ENCODE measurements around the gene SCYL1. TPM values are rescaled to one million over a fixed set of nuclear protein-coding genes. Genes with fewer than 3 reads are reported as not detected.

The SCYL1 gene
- total and polyA plus RNA-seq, 12 donors = 47.4 to 130 (median 56.7) TPM

DNA sequence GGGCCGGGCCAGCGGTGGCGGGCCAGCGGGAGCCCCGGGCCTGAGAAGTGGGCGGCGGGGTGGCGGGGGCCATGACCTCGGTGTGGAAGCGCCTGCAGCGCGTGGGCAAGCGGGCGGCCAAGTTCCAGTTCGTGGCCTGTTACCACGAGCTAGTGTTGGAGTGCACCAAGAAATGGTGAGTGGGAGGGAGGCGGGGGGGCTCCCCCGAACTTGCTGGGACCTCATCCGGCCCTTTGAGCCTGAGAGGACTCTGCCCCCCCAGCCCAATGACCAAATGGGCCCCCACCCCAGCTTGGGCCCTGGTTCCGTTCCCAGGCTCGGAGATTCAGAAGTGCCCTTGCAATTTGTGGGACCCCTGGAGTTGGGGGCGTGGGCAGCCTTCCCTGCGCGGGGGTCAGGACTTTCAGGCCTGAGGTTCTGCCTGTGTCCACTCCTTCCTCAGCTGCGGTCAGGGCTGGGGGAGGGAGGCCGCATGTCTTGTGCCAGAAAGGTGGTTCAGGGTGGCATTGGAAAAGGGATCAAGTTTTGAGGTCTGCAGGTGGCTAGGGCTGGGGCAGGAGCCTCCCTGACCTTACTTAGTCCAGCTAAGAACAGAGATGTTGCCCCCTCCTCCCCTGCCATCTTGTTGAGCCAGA, 51.5 kb downstream of the SCYL1 start:
- Histone ChIP-seq H3K27ac (peak overlapping the region; percentile 89 to 100 (median 96)), H3K36me3 (peaks cover 0 to 30% (median 18%) of the 10 kb centered on the region in 9 donors), H3K4me1 (peaks cover 31 to 63% (median 55%) of the 10 kb centered on the region in 9 donors), H3K27me3 (no peaks in the 10 kb centered on the region), H3K4me3 (peak overlapping the region; percentile 75 to 98 (median 84)), H3K9me3 (no peaks in the 10 kb centered on the region)
- intact Hi-C loops (cut with DNase I) = loop anchor here in 1 of 10 donors (5.0 kb wide), 1 partner anchor 81 kb away; no protein-coding TSS in a partner anchor
- ATAC-seq (no peak), DNase-seq (peak in 1 of 2 donors; percentile 44)
- WGBS, 2 donors = 15 to 24% methylated on average over 25 to 26 of the region's 26 CpGs
- TF ChIP-seq CTCF (IDR thresholded peaks at IDR 0.05) = no peak

DNA sequence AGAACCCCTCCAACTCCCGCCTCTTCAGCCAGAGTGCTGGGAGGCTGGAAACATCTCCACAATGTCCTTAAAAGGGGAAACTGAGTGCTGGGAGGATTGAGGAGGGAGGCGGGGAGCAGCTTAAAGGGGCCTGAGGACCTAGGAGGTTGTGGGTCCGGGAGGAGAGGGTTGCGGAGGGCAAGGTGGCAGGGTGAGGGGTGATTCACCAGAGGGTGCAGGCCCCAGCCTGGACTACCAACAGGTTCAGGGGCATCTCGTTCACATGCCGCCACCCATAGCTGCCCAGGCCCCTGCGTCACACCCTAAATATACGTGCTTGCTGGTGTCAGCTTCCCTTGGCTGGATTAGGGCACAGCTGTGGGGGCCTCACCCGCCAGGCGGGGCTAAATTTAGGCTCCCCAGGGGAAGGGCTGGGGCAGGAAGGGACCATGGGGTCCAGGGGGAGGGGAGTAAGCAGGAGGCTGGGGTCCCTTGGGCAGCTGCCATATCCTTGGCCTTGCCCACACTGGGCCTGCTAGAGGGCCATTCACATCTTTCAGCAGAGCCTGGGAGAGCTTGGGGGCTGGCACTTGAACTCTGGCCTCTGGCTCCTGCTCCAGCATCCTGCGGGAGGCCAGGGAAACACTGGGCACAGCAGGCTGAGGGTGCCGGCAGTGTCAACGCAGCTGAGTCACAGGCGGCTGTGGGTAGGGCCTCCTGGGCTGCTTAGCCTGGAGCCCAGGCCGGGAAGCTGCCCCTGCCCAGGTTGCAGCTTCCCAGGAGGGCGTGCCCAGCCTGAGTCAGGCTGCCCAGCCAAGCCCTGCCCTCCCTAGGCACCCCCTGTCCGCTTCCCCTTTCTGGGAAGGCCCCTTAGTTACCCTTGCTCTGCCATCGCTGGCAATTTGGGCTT, 52.2 kb downstream of the SCYL1 start:
- DNase-seq (peak; percentile 61 to 79), ATAC-seq (peak in 7 of 8 donors; percentile 5 to 57 (median 43))
- WGBS, 2 donors = 31 to 45% methylated on average over 18 of the region's 18 CpGs
- Histone ChIP-seq H3K27ac (peak overlapping the region; percentile 89 to 100 (median 96)), H3K27me3 (no peaks in the 10 kb centered on the region), H3K9me3 (no peaks in the 10 kb centered on the region), H3K36me3 (peaks cover 0 to 37% (median 18%) of the 10 kb centered on the region in 9 donors), H3K4me3 (peak overlapping the region; percentile 75 to 98 (median 84)), H3K4me1 (peaks cover 25 to 56% (median 47%) of the 10 kb centered on the region in 9 donors)
- no peak for TF ChIP-seq CTCF (IDR thresholded peaks at IDR 0.05)
- intact Hi-C loops (cut with DNase I) = loop anchor here in 1 of 10 donors (5.0 kb wide), 1 partner anchor 80 kb away; no protein-coding TSS in a partner anchor

DNA sequence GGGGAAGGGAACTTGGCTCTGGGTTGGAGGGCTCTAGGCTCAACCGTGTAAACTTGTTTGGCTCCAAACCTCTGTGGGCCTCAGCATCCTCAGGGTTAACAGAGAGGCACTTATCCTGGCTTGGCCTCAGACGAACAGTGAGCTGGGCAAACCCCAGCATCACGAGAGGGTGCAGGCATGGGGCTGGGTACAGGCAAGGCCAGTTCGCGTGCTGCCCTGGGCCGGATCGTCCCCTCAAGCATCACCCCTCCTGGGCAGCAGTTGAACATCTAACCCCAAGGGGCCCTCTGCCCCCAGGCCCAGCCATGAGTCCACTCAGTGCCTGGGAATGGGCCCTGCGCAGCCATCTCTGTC, 52.9 kb downstream of the SCYL1 start:
- no peak for DNase-seq
- Histone ChIP-seq H3K9me3 (no peaks in the 10 kb centered on the region), H3K4me3 (peak overlapping the region in 9 of 10 donors; percentile 75 to 98 (median 88)), H3K4me1 (peaks cover 25 to 54% (median 46%) of the 10 kb centered on the region in 9 donors), H3K27me3 (no peaks in the 10 kb centered on the region), H3K36me3 (peaks cover 0 to 43% (median 18%) of the 10 kb centered on the region in 9 donors), H3K27ac (peak overlapping the region; percentile 89 to 100 (median 96))
- peak in 2 of 8 donors; percentile 1 to 7 for ATAC-seq
- TF ChIP-seq CTCF (IDR thresholded peaks at IDR 0.05) = no peak
- intact Hi-C loops (cut with DNase I) = loop anchor here in 1 of 10 donors (5.0 kb wide), 1 partner anchor 80 kb away; no protein-coding TSS in a partner anchor
- 38 to 49% methylated on average over 8 of the region's 8 CpGs for whole genome bisulfite sequencing, 2 donors

GRCh38 chr11:65578134-65578533, 53.3 kb downstream of the SCYL1 start:
- Histone ChIP-seq H3K9me3 (no peaks in the 10 kb centered on the region), H3K27ac (peak overlapping the region in 9 of 10 donors; percentile 93 to 100 (median 96)), H3K27me3 (no peaks in the 10 kb centered on the region), H3K4me3 (peak overlapping the region in 8 of 10 donors; percentile 75 to 98 (median 84)), H3K36me3 (peaks cover 0 to 47% (median 18%) of the 10 kb centered on the region in 9 donors), H3K4me1 (peaks cover 24 to 51% (median 44%) of the 10 kb centered on the region in 9 donors)
- intact Hi-C loops (cut with DNase I) = loop anchor here in 1 of 10 donors (5.0 kb wide), 1 partner anchor 79 kb away; no protein-coding TSS in a partner anchor
- TF ChIP-seq CTCF (IDR thresholded peaks at IDR 0.05) = no peak
- 90 to 98% methylated on average over 7 of the region's 7 CpGs for WGBS, 2 donors
- ATAC-seq (no peak), DNase-seq (no peak)

Data from heart right ventricle (tissue), 16 donors.